G401 (cell line): ENCODE data around the gene UBE2G2. TPM values are rescaled to one million over a fixed set of nuclear protein-coding genes. Genes with fewer than 3 reads are reported as not detected.
A peak's percentile ranks its signal among the peaks of the same experiment; 100 is the strongest.

Experiments used
- DNase-seq: peaks from one replicate; pipeline ENCODE4 v3.0.0-alpha.2; 2015; ENCODE audit warnings: low spot score
- in situ Hi-C: cut with HindIII; loops from 2 replicates; pipeline ENCODE4 v1.10.0; 2016; ENCODE audit warnings: low sequenced_read_pairs, mixed read lengths
- total RNA-seq: library from RNA; depleted of rRNA; stranded (reverse); fragments of >200 nt; shearing (Covaris generic); gene quantifications from 2 replicates; pipeline ENCODE4 v1.2.3, GENCODE V29; 2014; rRNA removed

The UBE2G2 gene
- 55.2 and 61.8 TPM in 2 replicates for total RNA-seq

DNA sequence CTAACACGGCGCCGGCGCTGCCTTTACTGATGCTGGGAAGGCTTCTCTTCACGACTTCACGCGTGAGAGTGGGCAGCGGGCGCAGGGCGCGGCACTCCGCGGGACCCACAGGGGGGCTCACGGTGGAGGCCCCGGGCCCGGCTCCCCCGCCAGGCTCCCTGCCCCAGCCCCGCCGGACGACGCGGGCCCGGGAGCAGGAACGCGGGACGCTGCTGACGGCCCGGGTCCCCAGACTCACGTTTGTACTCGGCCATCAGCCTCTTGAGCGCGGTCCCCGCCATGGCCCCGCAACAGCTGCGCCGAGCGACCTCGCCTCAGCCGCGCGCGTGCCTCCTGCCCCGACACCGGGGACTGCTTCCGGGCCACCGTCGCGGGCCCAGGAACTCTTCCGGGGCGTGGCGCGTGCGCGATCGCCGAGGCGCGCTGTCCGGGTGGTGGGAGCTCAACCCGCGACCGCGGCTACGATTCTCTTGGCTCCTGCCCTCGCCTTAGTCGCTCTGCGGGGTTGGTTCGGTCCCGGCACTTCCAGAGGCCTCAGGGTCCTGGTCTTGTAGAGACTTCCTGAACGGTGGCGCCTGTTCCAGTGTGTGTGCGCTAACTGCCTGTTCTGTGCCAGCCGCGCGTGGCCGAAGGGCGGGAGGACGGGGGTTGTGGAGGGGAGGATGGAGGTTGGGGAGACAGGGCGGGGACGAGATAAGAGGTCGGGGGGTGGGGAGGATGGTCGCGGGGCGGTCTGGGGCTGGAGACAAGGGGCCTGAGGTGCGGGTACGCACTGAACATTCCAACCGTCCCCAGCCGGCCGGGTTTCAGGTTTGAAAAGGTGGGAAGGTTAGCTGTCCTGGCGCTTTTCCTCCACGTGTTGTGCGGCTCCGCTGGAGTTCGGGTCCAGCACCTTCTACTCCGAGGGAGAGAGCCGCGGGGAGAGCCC, at the start of gene UBE2G2:
Gene UBE2G2, minus strand, starts transcription at position 353 of the 928 bp plus-strand sequence. Its CDS starts 72 bp downstream, at position 281.
- DNase-seq: peak; percentile 74
- in situ Hi-C loops: no loop called here

GRCh38 chr21:44850905-44851657, 49.5 kb upstream of the UBE2G2 start:
- in situ Hi-C loops: no loop called here
- no peak for DNase-seq

- in situ Hi-C loops: no loop called here
- DNase-seq: no peak
Measured at GRCh38 chr21:44850208-44850800, 48.7 kb upstream of the UBE2G2 start.

GRCh38 chr21:44849616-44850130, 48.1 kb upstream of the UBE2G2 start:
- in situ Hi-C loops: no loop called here
- no peak for DNase-seq

DNA sequence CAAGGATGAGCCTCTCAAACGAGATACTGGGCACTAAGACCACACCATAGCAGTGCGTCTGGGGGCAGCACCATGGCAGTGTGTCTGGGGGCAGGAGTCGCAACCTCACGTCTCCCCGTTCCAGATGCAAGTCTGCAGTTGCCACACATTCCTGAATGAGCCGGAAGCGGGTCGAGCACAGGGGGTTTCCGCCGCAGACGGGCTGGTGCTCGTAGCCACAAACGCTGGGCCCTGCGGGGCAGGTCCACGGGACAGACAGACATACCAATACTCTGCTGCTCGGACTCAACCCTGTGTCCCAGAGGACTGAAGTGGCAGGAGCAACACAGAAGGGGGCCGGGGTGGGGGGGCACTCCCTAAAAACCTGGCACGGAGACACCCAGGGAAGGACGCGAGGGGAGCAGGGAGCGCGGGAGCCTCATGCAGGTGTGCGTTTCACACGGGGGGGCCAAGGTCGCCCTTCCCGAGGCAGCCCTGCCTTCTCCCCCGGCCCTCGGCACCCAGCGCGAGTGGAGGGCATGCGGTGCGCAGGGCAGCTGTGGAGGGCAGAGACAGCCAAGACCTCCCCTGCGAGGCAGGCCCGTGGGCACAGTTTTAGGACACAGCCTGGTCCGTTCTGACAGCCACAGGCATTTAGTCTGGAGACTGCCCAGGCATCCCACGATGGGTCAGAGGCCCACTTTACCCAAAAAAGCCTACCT, 47.4 kb upstream of the UBE2G2 start:
- in situ Hi-C loops: no loop called here
- no peak for DNase-seq

DNA sequence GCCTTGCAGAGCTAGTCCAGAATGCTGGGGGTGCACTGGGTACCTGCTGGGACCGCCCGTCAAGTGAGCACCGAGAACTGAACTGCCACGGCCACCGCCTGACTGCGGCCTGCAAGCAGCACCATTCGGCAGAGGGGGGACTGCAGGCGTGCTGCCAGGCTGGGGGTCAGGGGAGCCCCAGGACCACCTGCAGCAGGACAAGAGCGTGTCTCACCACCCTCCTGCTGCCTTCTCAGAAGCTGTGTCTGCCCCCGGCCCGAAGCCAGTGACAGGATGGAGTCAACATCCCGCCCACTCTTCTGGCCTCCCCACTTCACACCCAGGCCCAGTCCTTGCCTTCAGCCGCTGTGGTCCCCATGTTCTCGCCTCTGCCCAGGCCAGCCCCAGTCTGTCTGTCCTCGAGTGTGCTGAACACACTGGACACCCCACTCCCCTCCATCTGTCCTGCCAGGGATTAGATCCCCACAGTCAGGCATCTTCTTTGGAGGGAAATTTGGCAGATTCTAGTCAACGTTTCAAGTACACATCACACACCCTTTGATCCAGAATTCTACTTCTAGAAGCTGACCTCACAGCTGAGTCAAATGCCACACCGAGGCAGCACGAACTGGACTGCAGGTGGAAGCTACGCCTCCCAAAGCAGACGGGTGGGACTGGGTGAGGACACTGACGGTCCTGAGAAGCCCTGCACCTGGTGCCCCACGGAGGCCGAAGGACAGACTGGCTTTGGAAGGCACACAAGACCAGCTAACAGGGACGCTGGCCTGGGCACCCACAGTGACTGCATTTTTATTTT, 45.8 kb upstream of the UBE2G2 start:
- in situ Hi-C loops: no loop called here
- no peak for DNase-seq

GRCh38 chr21:44846485-44847260, 45.1 kb upstream of the UBE2G2 start:
- DNase-seq: peak; percentile 31
- in situ Hi-C loops: no loop called here

GRCh38 chr21:44846224-44846484, 44.5 kb upstream of the UBE2G2 start:
- in situ Hi-C loops: no loop called here
- DNase-seq: no peak

DNA sequence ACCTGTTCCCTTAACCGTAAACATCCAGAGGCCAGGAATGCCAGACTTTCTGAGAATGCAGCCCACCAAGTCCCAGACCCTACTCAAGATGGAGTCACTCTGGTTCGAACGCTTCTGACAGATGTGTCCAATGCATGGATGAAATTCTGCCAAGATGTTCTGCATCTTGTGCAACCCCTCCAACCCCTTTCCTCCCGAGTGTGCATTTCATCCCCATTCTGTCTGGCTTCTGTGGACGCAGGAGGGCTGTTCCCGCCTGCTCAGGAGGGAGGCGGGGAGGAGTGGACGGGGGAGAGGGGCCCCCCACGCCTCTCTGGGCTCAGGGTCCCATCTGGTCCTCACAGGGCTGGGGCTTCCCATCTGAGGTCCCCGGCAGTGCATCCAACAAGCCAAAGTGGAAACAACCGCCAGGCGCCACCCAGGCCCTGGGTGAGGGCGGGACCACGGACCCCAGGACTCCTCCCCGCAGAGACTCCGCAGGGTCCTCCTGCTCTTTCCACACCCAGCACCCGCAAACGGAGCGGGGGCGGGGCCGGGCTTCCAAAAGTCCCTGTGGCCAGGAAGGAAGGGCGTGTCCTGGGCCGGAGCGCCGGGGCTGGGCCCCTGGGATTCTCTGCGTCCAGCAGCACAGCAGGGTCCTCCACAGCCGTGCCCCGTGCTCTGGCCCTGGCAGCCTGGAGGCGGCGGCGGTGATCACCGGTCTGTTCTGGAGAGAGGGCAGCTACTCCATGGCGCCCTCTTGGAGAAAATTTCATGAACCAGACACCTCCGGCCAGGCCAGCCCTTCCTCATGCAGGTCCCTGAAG, 44.0 kb upstream of the UBE2G2 start:
- peak; percentile 54 for DNase-seq
- in situ Hi-C loops: no loop called here

DNA sequence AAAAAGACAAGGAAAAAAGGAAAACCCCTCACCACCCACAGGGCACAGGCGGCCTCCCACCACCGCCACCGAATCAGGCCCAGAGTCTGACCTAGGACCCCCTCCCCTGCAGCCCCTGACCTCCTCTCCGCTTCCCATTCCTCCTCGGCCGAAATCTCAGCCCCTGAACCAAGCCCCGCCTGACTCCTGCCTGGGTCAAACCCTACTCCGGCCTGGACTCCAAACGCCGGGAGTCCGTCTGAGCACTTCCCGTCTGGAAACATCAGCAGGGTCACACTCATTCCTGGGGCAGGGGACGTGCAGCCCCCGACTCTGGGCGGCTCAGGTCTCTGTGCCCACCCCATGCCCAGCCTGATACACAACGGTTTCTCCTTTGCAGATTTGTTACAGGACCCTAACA, 42.6 kb upstream of the UBE2G2 start:
- in situ Hi-C loops: no loop called here
- no peak for DNase-seq

DNA sequence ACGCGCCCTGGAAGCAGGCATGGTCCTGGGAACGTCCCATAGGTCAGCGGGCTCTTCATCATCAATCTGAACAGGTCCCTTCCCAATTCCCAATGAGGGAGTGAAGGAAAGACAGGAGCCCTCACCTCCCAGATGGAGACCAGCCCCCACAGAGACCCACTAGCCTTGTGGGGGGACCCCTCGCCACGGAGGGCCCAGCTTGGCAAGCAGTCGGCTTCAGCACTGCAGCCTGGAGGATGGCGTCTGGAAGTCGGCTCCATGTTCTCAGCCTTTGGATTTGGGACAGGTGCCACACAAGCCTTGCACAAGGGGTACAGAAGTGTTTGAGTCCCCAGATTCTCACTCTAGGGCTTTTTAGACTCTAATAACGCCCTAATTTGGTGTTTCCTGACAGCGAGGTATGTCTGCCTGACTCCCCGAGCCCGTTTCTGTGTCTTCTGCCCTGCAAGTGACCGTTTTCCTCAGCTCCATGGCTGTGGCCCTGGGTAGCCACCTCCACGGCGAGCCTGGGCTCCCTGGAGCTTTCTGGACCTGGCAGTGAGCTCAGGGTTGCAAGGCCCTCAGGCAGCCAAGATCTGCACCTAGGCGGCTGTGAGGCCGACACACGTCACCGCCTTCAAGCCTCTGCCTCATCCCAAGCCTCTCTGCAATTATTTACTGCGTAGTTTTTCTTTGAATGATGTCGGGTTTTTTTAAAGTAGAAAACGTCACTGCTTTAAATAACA, 41.3 kb upstream of the UBE2G2 start:
- no peak for DNase-seq

DNA sequence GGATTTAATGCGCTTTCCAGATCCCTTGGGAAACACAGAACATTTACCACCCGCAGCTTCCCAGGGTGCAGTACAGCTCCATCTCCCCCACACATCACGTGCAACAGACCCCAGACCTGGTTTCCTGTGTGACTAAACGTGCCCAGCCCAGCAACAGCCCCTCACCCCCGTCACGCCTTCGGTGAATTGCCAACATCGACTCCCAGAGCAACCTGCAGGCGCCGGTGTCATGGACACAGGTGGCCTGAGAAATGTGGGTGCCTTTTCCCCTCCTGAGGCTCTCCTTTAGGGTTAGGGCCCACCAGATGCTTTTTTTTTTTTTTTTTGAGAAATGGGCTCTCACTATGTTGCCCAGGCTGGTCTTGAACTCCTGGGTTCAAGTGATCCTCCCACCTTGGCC, 40.5 kb upstream of the UBE2G2 start:
- in situ Hi-C loops: no loop called here
- DNase-seq: no peak

More for the DNA sequence above, 41.3 kb upstream of the UBE2G2 start:
- in situ Hi-C loops: no loop called here

DNA sequence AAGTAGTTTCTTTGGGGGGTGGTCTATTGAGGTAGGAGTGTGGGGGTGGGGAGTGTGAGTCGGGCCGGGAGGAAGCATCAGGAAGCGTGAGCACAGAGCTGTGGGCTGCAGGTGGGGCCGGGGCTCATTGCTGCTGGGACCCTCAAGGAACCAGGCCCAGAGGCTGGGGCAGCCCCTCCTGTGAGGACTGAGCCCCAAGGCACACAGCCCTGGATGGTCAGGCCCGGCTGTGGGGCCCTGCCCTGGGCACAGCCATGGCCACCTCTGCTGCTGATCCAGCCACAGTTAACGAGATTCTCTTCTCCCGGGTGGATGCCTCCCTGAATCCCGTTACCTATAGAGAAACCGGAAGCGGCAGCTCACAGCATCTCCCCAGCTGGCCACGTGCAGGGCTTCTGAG, 39.2 kb upstream of the UBE2G2 start:
- no peak for DNase-seq
- in situ Hi-C loops: no loop called here

DNA sequence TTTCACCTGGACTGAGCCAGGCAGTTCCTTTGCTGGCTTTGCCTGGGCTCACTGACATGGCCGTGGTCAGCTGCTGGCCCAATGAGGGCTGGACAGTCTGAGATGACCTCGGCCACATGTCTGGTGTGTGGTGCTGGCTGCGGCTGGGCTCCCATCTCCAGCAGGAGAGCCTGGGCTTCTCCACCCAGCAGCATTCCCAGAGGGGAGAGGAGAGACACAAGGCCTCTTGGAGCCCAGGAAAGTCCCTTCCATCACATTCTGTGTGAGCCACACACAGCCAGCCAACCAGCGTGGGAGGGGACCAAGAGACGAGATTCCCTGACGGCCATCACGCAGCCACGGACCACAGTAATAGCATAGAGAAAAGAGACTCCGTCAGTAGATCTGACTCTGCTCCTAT, 37.3 kb upstream of the UBE2G2 start:
- in situ Hi-C loops: no loop called here
- no peak for DNase-seq

DNA sequence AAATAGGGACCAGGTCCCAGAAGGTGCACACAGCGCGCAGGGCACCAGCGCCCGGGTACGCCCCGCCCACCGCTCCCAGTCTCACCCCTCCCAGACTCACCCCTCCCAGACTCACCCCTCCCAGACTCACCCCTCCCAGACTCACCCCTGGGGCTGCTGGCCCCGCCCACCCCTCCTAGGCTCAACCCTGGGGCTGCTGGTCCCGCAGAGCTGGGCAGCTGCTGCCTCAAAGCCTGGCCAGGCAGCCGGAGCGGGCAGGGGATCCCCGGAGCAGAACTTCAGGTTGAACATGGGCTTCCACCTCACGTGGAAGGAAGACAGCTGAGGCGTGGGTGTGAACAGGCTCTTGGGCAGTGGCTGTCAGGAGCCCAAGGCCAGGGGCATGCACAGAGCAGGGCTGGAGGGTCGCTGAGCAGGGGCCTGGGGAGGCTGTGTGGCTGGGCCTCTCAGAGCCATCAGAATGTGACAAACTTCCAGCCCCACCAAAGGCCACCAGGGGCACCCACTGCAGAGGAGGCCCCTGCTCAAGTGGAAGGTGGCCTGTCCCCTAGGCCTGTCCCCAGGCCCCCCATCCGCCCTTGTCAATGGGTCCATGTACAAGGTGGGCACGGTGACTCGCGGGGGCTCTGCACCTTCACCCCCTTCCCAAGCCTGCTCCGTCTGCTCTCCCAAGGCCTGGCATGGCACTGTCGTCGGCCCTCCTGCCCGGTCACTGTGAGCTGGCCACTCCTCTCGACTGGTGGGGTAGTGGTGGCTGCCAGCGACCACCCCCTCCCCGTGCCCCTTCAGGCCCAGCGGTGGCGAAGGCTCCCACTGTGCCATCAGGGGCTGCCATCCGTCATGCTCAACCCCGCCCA, 36.6 kb upstream of the UBE2G2 start:
- in situ Hi-C loops: no loop called here

GRCh38 chr21:44837537-44837936, 35.9 kb upstream of the UBE2G2 start:
- in situ Hi-C loops: no loop called here
- no peak for DNase-seq

More for the DNA sequence above, 36.6 kb upstream of the UBE2G2 start:
- no peak for DNase-seq
